ENCODE data around the gene MEGF9. TPM values are rescaled to one million over a fixed set of nuclear protein-coding genes. Genes with fewer than 3 reads are reported as not detected.
"Not testable (repeated sequence)": the region's sequence is repeated elsewhere in the genome, so short reads cannot be mapped to it uniquely, and the experiment has no call there.

The MEGF9 gene
- total RNA-seq, 4 donors from 2014 or later = 49.0 to 59.0 (median 57.0) TPM

DNA sequence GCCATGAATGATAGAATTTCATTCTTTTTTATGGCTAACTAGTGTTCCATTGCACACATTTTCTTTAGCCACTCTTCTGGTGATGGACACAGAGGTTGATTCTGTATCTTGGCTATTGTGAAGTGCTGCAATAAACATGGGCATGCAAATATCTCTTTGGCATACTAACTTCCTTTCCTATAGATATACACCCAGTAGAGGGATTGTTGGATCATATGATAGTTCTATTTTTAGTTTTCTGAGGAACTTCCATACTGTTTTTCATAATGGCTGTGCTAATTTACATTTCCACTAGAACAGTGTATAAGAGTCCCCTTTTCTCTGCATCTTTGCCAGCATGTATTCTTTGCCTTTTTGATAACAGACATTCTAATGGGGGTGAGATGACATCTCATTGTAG lies 83.9 kb downstream of the MEGF9 start:
- H3K4me3 ChIP-seq (ENCODE audit: low read depth, poor library complexity, severe bottlenecking) = no peak overlapping the region
- intact Hi-C loops (cut with DNase I; ENCODE audit: low total_unique reads) = no loop called here
- DNase-seq (ENCODE audit: low spot score in 2 of 2) = no peak
- TF ChIP-seq CTCF (IDR thresholded peaks at IDR 0.05) (no peak), POLR2A (IDR thresholded peaks at IDR 0.05) (no peak)

GRCh38 chr9:120628925-120629497 lies 85.3 kb downstream of the MEGF9 start:
- 93 to 94% methylated on average over 3 of the region's 3 CpGs for WGBS, 2 donors

GRCh38 chr9:120628207-120628924 lies 85.9 kb downstream of the MEGF9 start:
- no peak for DNase-seq (ENCODE audit: low spot score in 2 of 2)
- H3K4me3 ChIP-seq (ENCODE audit: low read depth, poor library complexity, severe bottlenecking) = no peak overlapping the region
- 71 to 75% methylated on average over 4 of the region's 4 CpGs for WGBS, 2 donors
- TF ChIP-seq POLR2A (IDR thresholded peaks at IDR 0.05) (no peak), CTCF (IDR thresholded peaks at IDR 0.05) (no peak)
- intact Hi-C loops (cut with DNase I; ENCODE audit: low total_unique reads) = no loop called here

More at GRCh38 chr9:120628925-120629497, 85.3 kb downstream of the MEGF9 start:
- H3K4me3 ChIP-seq (ENCODE audit: low read depth, poor library complexity, severe bottlenecking); DNase-seq (ENCODE audit: low spot score in 2 of 2); intact Hi-C loops (cut with DNase I; ENCODE audit: low total_unique reads): not testable (repeated sequence)

DNA sequence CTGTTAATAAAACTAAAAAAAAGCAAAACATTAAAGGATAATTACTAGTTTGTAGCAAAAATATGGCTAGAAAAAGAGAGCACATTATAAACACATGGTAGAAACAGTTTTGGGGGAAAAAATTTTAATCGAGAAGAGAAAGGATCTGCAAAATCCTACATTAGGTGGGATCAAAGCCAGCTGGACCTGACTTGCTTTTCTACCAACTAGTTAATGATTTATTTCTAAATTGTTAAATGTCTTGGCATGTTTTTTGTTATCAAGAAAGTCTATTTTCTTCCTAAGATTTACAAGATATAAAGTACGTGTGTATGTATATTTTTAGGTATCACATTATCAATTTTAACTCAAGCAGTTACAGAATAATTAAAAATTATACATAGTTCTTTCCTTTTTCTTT lies 87.2 kb downstream of the MEGF9 start:
- H3K4me3 ChIP-seq (ENCODE audit: low read depth, poor library complexity, severe bottlenecking) = no peak overlapping the region
- intact Hi-C loops (cut with DNase I; ENCODE audit: low total_unique reads) = no loop called here
- no peak for DNase-seq (ENCODE audit: low spot score in 2 of 2)
- 29 to 35% methylated on average over 2 of the region's 2 CpGs for whole genome bisulfite sequencing, 2 donors
- TF ChIP-seq POLR2A (IDR thresholded peaks at IDR 0.05) (no peak), CTCF (IDR thresholded peaks at IDR 0.05) (no peak)

- H3K4me3 ChIP-seq (ENCODE audit: low read depth, poor library complexity, severe bottlenecking) = no peak overlapping the region
- TF ChIP-seq POLR2A (IDR thresholded peaks at IDR 0.05) (no peak), CTCF (IDR thresholded peaks at IDR 0.05) (no peak)
- intact Hi-C loops (cut with DNase I; ENCODE audit: low total_unique reads) = no loop called here
- DNase-seq (ENCODE audit: low spot score in 2 of 2) = no peak
- WGBS, 2 donors = 27 to 34% methylated on average over 1 of the region's 1 CpG
Measured at GRCh38 chr9:120626512-120626911, 87.8 kb downstream of the MEGF9 start.

GRCh38 chr9:120625222-120625621 lies 89.0 kb downstream of the MEGF9 start:
- TF ChIP-seq CTCF (IDR thresholded peaks at IDR 0.05) (no peak), POLR2A (IDR thresholded peaks at IDR 0.05) (no peak)
- no peak for DNase-seq (ENCODE audit: low spot score in 2 of 2)
- 90 to 94% methylated on average over 6 of the region's 6 CpGs for WGBS, 2 donors
- no peak overlapping the region for H3K4me3 ChIP-seq (ENCODE audit: low read depth, poor library complexity, severe bottlenecking)
- intact Hi-C loops (cut with DNase I; ENCODE audit: low total_unique reads) = no loop called here
